PC-9 (cell line): ENCODE results near the gene MYLK. TPM values are rescaled to one million over a fixed set of nuclear protein-coding genes. Genes with fewer than 3 reads are reported as not detected.

Experiments
- BruUV-seq: library from RNA; stranded (reverse); fragments of 400-500 nt; replicated peaks from 2 replicates; lab custom pipeline; 2021; lab: Mats Ljungman, UMichigan
- CTCF ChIA-PET: fragments of 300-600 bp; sonication (Branson Sonifier 250); formaldehyde crosslinking; loops from one replicate; lab custom pipeline; 2022; ENCODE audit warnings: antibody characterized with exemption; lab: Charles Lee
- POLR2A ChIA-PET: fragments of 300-600 bp; sonication (Branson Sonifier 250); formaldehyde crosslinking; loops from one replicate; lab custom pipeline; 2022; ENCODE audit warnings: antibody characterized with exemption; ENCODE audit not compliant: unreplicated experiment; lab: Charles Lee
- DNase-seq, 2 experiments: peaks; one replicate each; pipeline versions ENCODE4 v3.0.0 to v3.0.0-alpha.2; 2015 to 2022; ENCODE audit warnings: mixed read lengths in 1 of 2
- H2AFZ ChIP-seq: fragments of 200-600 bp; sonication (generic); 2 replicates; pipeline ENCODE4 v1.8.1; 2017; ENCODE audit warnings: antibody characterized with exemption
- H3F3A ChIP-seq: fragments of 200-600 bp; sonication (generic); 2 replicates; pipeline ENCODE4 v1.8.1; 2017; ENCODE audit warnings: antibody characterized with exemption, mild to moderate bottlenecking, low read depth; ENCODE audit not compliant: insufficient read depth
- H3K27ac ChIP-seq: fragments of 200-600 bp; sonication (generic); 2 replicates; pipeline ENCODE4 v1.6.1; 2016; ENCODE audit warnings: mixed run types
- H3K27me3 ChIP-seq: fragments of 200-600 bp; sonication (generic); 2 replicates; pipeline ENCODE4 v1.6.1; 2016; ENCODE audit warnings: low read depth, mixed run types; ENCODE audit not compliant: insufficient read depth
- H3K36me3 ChIP-seq: fragments of 200-600 bp; sonication (generic); 2 replicates; pipeline ENCODE4 v1.6.1; 2016; ENCODE audit warnings: low read depth, mixed run types
- H3K4me1 ChIP-seq: fragments of 200-600 bp; sonication (generic); replicated peaks from 2 replicates; pipeline ENCODE4 v1.6.1; 2016; ENCODE audit warnings: mixed run types; ENCODE audit not compliant: insufficient read depth
- H3K4me2 ChIP-seq: fragments of 200-600 bp; sonication (generic); 2 replicates; pipeline ENCODE4 v1.6.1; 2017; ENCODE audit warnings: mixed run types
- H3K4me3 ChIP-seq: fragments of 200-600 bp; sonication (generic); 2 replicates; pipeline ENCODE4 v1.6.1; 2016; ENCODE audit warnings: mixed run types
- H3K79me2 ChIP-seq: fragments of 200-600 bp; sonication (generic); 2 replicates; pipeline ENCODE4 v1.6.1; 2017; ENCODE audit warnings: low read depth, mixed run types
- H3K9me2 ChIP-seq: fragments of 200-600 bp; sonication (generic); 2 replicates; pipeline ENCODE4 v1.8.1; 2017; ENCODE audit warnings: mild to moderate bottlenecking; ENCODE audit not compliant: insufficient read depth
- H3K9me3 ChIP-seq: fragments of 200-600 bp; sonication (generic); 2 replicates; pipeline ENCODE4 v1.8.1; 2016; ENCODE audit warnings: low read depth; ENCODE audit not compliant: insufficient read depth
- H4K20me1 ChIP-seq: fragments of 200-600 bp; sonication (generic); 2 replicates; pipeline ENCODE4 v1.8.1; 2017; ENCODE audit not compliant: insufficient read depth
- EZH2 ChIP-seq: fragments of 200-600 bp; sonication (generic); IDR thresholded peaks from 2 replicates; pipeline ENCODE4 v1.8.0; 2017; ENCODE audit warnings: antibody characterized with exemption, low read depth
- intact Hi-C: fragments of 100-400 bp; cut with micrococcal nuclease; formaldehyde crosslinking; loops from one replicate; pipeline ENCODE4 v1.10.0; 2022; ENCODE audit not compliant: unreplicated experiment
- total RNA-seq: library from RNA; stranded (reverse); gene quantifications from 2 replicates; pipeline ENCODE4 v1.2.3, GENCODE V29; 2021
- TF ChIP-seq, protein P1 (sequence below): fragments of 200-600 bp; sonication (generic); conservative IDR thresholded peaks from 2 replicates; pipeline ENCODE4 v1.6.1; 2017; ENCODE audit warnings: mixed run types, antibody characterized with exemption, mild to moderate bottlenecking, moderate library complexity

The MYLK gene
- total RNA-seq, 1 experiment from 2014 or later: 0.72 TPM

DNA sequence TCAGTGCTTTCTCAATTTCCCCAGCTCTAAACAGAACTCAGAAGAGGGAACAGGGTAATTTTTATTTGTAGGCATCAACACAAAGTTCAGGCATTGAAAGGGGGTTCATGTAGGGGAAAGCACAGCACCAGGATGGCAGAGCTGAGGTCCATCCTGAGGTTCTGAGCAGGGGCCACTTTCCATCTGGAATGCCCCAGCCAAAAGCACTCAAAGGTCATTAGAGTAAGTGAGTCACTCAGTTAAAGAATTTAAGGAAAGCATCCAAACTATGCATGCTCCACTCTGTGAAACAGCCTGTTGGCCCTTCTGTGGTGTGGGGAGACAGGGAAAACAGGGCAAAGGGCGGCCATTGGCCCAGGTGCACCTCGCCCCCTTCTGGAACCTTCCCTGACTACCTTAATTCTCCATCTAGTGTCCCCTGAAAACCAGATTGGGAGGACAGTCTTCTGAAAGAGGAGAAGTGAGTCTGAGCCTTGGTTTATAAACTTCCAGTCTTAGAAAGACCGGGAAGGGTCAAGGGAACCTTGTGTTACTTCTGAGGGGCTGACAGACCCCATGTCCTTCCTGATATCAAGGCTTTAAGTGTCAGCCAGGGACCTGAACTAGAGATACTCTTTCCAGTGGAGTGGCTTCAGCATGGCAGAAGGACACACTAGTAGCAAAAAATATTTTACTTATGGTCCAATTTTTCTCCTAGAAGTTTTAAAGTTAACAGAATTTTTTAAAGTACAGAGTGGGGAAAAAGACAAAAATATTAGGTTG lies 133.3 kb downstream of the MYLK start:
- peaks cover 30% of the 10 kb centered on the region for H3K4me1 ChIP-seq
- peak overlapping the region; percentile 81 for H3K27ac ChIP-seq

DNA sequence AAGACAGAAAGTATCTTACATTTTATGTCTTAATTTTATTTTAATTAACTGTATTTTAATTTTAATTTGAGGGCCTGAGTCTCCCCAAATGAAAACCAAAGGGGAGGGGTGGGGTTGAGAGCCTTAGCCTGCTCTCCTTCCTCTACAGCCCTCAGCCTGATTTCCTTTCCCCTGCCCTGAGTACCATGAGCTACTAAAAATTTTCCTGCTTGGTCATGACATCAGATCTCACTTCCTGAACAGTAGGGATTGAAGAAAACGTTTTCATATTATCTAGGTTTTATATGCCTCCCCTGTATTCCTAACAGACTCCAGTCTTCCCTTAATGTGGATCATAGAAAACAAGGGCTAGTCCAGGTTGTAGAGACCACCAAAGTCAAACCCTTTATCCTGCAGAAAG lies 133.9 kb downstream of the MYLK start:
- POLR2A ChIA-PET: no interaction called here
- intact Hi-C loops: loop anchor here (2.0 to 5.0 kb wide), 2 partner anchors 69 to 512 kb away; no protein-coding TSS in a partner anchor

More for the DNA sequence above, 133.3 kb downstream of the MYLK start:
- TF ChIP-seq EZH2: no peak
- TF ChIP-seq, protein P1, sequence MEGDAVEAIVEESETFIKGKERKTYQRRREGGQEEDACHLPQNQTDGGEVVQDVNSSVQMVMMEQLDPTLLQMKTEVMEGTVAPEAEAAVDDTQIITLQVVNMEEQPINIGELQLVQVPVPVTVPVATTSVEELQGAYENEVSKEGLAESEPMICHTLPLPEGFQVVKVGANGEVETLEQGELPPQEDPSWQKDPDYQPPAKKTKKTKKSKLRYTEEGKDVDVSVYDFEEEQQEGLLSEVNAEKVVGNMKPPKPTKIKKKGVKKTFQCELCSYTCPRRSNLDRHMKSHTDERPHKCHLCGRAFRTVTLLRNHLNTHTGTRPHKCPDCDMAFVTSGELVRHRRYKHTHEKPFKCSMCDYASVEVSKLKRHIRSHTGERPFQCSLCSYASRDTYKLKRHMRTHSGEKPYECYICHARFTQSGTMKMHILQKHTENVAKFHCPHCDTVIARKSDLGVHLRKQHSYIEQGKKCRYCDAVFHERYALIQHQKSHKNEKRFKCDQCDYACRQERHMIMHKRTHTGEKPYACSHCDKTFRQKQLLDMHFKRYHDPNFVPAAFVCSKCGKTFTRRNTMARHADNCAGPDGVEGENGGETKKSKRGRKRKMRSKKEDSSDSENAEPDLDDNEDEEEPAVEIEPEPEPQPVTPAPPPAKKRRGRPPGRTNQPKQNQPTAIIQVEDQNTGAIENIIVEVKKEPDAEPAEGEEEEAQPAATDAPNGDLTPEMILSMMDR: no peak; the same call in 1 of the 2 replicates
- no TSS peak for BruUV-seq
- ChIA-PET CTCF (no interaction called here), POLR2A (no interaction called here)
- peak; percentile 66 to 87 for DNase-seq
- H3K27me3 ChIP-seq: no peaks in the 10 kb centered on the region
- H4K20me1 ChIP-seq: no peaks in the 10 kb centered on the region
- peak overlapping the region; percentile 49; the same call in 1 of the 2 replicates for H2AFZ ChIP-seq
- intact Hi-C loops: loop anchor here (2.0 to 5.0 kb wide), 2 partner anchors 68 to 511 kb away; no protein-coding TSS in a partner anchor
- H3K4me3 ChIP-seq: no peak overlapping the region
- peaks cover 18% of the 10 kb centered on the region for H3F3A ChIP-seq
- H3K36me3 ChIP-seq: no peaks in the 10 kb centered on the region
- no peaks in the 10 kb centered on the region for H3K79me2 ChIP-seq
- H3K9me3 ChIP-seq: no peaks in the 10 kb centered on the region; the same call in 1 of the 2 replicates
- no peaks in the 10 kb centered on the region for H3K9me2 ChIP-seq
- peak overlapping the region; percentile 65 for H3K4me2 ChIP-seq

DNA sequence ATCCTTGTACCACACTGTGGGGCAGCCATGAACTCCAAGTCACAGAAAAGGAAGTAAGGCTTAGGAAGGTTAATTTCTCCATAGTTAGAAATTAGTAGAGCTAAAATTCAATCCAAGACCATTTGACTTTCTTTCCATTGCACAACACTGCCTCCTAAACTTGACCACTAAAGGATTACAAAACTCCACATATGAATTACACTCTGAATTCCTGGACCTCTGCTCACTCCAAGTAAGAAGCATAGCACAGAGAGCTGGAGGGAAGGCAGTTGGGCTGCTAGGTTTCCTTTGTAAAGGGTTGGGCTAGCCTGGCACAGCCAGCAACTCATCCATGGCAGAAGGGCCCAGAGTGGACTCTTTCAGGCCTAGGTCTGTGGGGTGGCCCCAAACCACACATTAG lies 134.4 kb downstream of the MYLK start:
- peaks cover 18% of the 10 kb centered on the region for H3F3A ChIP-seq
- no peak overlapping the region for H2AFZ ChIP-seq
- TF ChIP-seq, protein P1: no peak
- no peaks in the 10 kb centered on the region for H3K79me2 ChIP-seq
- peak; percentile 37 to 87 for DNase-seq
- no peaks in the 10 kb centered on the region for H3K9me2 ChIP-seq
- peak overlapping the region; percentile 65 for H3K4me2 ChIP-seq
- H4K20me1 ChIP-seq: no peaks in the 10 kb centered on the region
- H3K36me3 ChIP-seq: no peaks in the 10 kb centered on the region
- no peak overlapping the region for H3K4me3 ChIP-seq
- H3K9me3 ChIP-seq: no peaks in the 10 kb centered on the region; the same call in 1 of the 2 replicates
- no TSS peak for BruUV-seq
- POLR2A ChIA-PET: interaction anchor here (0.6 kb wide), 1 partner anchor 234 kb away, joined by 3 read pairs; no protein-coding TSS in a partner anchor
- H3K27me3 ChIP-seq: no peaks in the 10 kb centered on the region
- H3K4me1 ChIP-seq: peaks cover 30% of the 10 kb centered on the region
- intact Hi-C loops: loop anchor here (2.0 to 5.0 kb wide), 2 partner anchors 69 to 513 kb away; no protein-coding TSS in a partner anchor
- CTCF ChIA-PET: interaction anchor here (0.6 kb wide), 1 partner anchor 16 kb away, joined by 3 read pairs; no protein-coding TSS in a partner anchor
- H3K27ac ChIP-seq: peak overlapping the region; percentile 81

More for the DNA sequence above, 133.9 kb downstream of the MYLK start:
- no peak for DNase-seq
- H2AFZ ChIP-seq: peak overlapping the region; percentile 49; the same call in 1 of the 2 replicates
- peaks cover 30% of the 10 kb centered on the region for H3K4me1 ChIP-seq
- H3K4me3 ChIP-seq: no peak overlapping the region
- peak overlapping the region; percentile 65 for H3K4me2 ChIP-seq
- no peaks in the 10 kb centered on the region; the same call in 1 of the 2 replicates for H3K9me3 ChIP-seq
- H4K20me1 ChIP-seq: no peaks in the 10 kb centered on the region
- no peaks in the 10 kb centered on the region for H3K9me2 ChIP-seq
- H3K79me2 ChIP-seq: no peaks in the 10 kb centered on the region
- H3K36me3 ChIP-seq: no peaks in the 10 kb centered on the region
- CTCF ChIA-PET: interaction anchor here (0.6 kb wide), 1 partner anchor 16 kb away, joined by 3 read pairs; no protein-coding TSS in a partner anchor
- TF ChIP-seq, protein P1: no peak
- no peak for TF ChIP-seq EZH2
- peaks cover 18% of the 10 kb centered on the region for H3F3A ChIP-seq
- no peaks in the 10 kb centered on the region for H3K27me3 ChIP-seq
- peak overlapping the region; percentile 81 for H3K27ac ChIP-seq
- BruUV-seq: no TSS peak
